Natural killer cell (primary cell): ENCODE measurements around the gene TCOF1. TPM values are rescaled to one million over a fixed set of nuclear protein-coding genes. Genes with fewer than 3 reads are reported as not detected.
A peak's percentile ranks its signal among the peaks of the same experiment; 100 is the strongest.

Source experiments
- ATAC-seq, 3 donors: fragments of 150-1000 bp in 2 of 3; fragments of 200-7000 bp in 1 of 3; cut with Tn5 transposase; 1 replicate in 1 of 3; 2 replicates in 2 of 3; pipeline ENCODE4 v1.10.0; 2021; ENCODE audit warnings: mild to moderate bottlenecking in 2 of 3, moderate library complexity in 2 of 3
- DNase-seq, 2 donors: peaks; one replicate each; pipeline versions ENCODE4 v3.0.0 to v3.0.0-alpha.2; 2013 to 2021; ENCODE audit warnings: mixed read lengths in 1 of 2
- H3K27ac ChIP-seq: one replicate; pipeline ENCODE4 v1.5.1; 2013; ENCODE audit warnings: mild to moderate bottlenecking, low read length
- H3K27me3 ChIP-seq: one replicate; pipeline ENCODE4 v1.6.1; 2013; ENCODE audit warnings: low read length; ENCODE audit not compliant: control insufficient read depth, insufficient read depth
- H3K36me3 ChIP-seq: one replicate; pipeline ENCODE4 v1.6.1; 2013; ENCODE audit warnings: low read length; ENCODE audit not compliant: control insufficient read depth, insufficient read depth
- H3K4me1 ChIP-seq: one replicate; pipeline ENCODE4 v1.6.1; 2013; ENCODE audit warnings: low read length; ENCODE audit not compliant: control insufficient read depth, insufficient read depth
- H3K4me3 ChIP-seq: one replicate; pipeline ENCODE4 v1.5.1; 2013; ENCODE audit warnings: low read length
- H3K9me3 ChIP-seq: one replicate; pipeline ENCODE4 v1.6.1; 2013; ENCODE audit warnings: low read length; ENCODE audit not compliant: control insufficient read depth, insufficient read depth
- H3K27ac Mint-ChIP-seq, 2 donors: one replicate each; pipeline ENCODE4 v1.8.0; 2022; ENCODE audit warnings: mild to moderate bottlenecking in 2 of 2, mixed read lengths in 2 of 2, moderate library complexity in 1 of 2
- H3K27me3 Mint-ChIP-seq, 2 donors: one replicate each; pipeline ENCODE4 v1.8.0; 2022; ENCODE audit warnings: low read depth in 2 of 2, mixed read lengths in 2 of 2
- H3K36me3 Mint-ChIP-seq: one replicate; pipeline ENCODE4 v1.8.0; 2022; ENCODE audit warnings: mixed read lengths
- H3K4me1 Mint-ChIP-seq, 2 donors: one replicate each; pipeline ENCODE4 v1.8.0; 2022; ENCODE audit warnings: mixed read lengths in 2 of 2
- H3K4me3 Mint-ChIP-seq: one replicate; pipeline ENCODE4 v1.8.0; 2022; ENCODE audit warnings: mild to moderate bottlenecking, moderate library complexity, mixed read lengths
- H3K9me3 Mint-ChIP-seq, 2 donors: one replicate each; pipeline ENCODE4 v1.8.0; 2022; ENCODE audit warnings: mixed read lengths in 2 of 2
- CTCF ChIP-seq: fragments of 200-600 bp; IDR thresholded peaks from one replicate; pipeline ENCODE4 v1.8.0; 2022; ENCODE audit warnings: antibody characterized with exemption
- WGBS: methylation state at CpG from one replicate; pipeline ENCODE4 v1.1.7; 2013; ENCODE audit warnings: missing lambda C conversion rate; ENCODE audit not compliant: insufficient coverage; 5-methylcytosine and 5-hydroxymethylcytosine counted together
- intact Hi-C: fragments of 100-400 bp; cut with micrococcal nuclease; formaldehyde crosslinking; loops from one replicate; pipeline ENCODE4 v1.14.2; 2022
- total RNA-seq, 4 donors: library from RNA; stranded (reverse); fragments of 120-200 nt in 1 of 4; gene quantifications; one replicate each; pipeline versions ENCODE4 v1.2.3 to v1.2.4, GENCODE V29; 2013 to 2022

The TCOF1 gene
- total RNA-seq, 3 donors from 2014 or later (not counting 1 experiment from before 2014, with no cell fraction given), result 51.5 to 62.6 (median 51.7) TPM

GRCh38 chr5:150431048-150431447 is 73.6 kb downstream of the TCOF1 start:
- Mint-ChIP-seq H3K4me1 (peaks cover 4% of the 10 kb centered on the region in 2 donors), H3K36me3 (no peaks in the 10 kb centered on the region), H3K9me3 (no peaks in the 10 kb centered on the region), H3K4me3 (no peak overlapping the region), H3K27me3 (no peaks in the 10 kb centered on the region), H3K27ac (no peak overlapping the region)
- 93% methylated on average over 18 of the region's 18 CpGs for WGBS
- DNase-seq, result no peak
- no peak overlapping the region for H3K4me3 ChIP-seq
- H3K9me3 ChIP-seq, result no peaks in the 10 kb centered on the region
- intact Hi-C loops, result no loop called here
- no peak for TF ChIP-seq CTCF
- peaks cover 15% of the 10 kb centered on the region for H3K4me1 ChIP-seq
- no peak overlapping the region for H3K27ac ChIP-seq
- H3K36me3 ChIP-seq, result no peaks in the 10 kb centered on the region
- ATAC-seq, result no peak
- no peaks in the 10 kb centered on the region for H3K27me3 ChIP-seq

GRCh38 chr5:150431574-150431973 is 74.1 kb downstream of the TCOF1 start:
- Histone ChIP-seq H3K9me3 (no peaks in the 10 kb centered on the region), H3K4me3 (no peak overlapping the region), H3K27ac (no peak overlapping the region), H3K27me3 (no peaks in the 10 kb centered on the region), H3K4me1 (peaks cover 18% of the 10 kb centered on the region), H3K36me3 (no peaks in the 10 kb centered on the region)
- TF ChIP-seq CTCF, result no peak
- no peak for DNase-seq
- Mint-ChIP-seq H3K9me3 (no peaks in the 10 kb centered on the region), H3K4me1 (peaks cover 7% of the 10 kb centered on the region in 2 donors), H3K27ac (no peak overlapping the region), H3K27me3 (no peaks in the 10 kb centered on the region), H3K36me3 (no peaks in the 10 kb centered on the region), H3K4me3 (no peak overlapping the region)
- ATAC-seq, result no peak
- 77% methylated on average over 4 of the region's 4 CpGs for WGBS
- intact Hi-C loops, result no loop called here

DNA sequence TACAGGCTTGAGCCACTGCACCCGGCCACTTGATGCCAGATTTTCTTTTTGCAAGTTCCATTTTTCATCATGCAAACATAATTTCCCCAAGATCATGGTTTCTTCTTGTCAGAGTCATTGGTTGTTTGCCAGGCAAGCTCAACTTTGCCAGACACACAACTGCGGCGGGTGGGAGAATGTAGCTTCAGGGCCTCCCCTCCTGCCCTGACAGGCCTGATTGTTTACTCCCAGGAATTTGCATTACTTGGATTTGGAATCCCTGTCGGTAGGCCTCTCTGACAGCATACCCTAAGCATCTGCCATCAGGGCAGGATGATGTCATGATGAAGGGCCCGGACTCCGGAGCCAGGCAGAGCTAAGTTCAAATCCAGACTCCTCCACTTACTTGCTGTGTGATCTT is 77.0 kb downstream of the TCOF1 start:
- H3K9me3 ChIP-seq, result no peaks in the 10 kb centered on the region
- intact Hi-C loops, result no loop called here
- H3K4me1 ChIP-seq, result peaks cover 15% of the 10 kb centered on the region
- H3K27ac Mint-ChIP-seq, result no peak overlapping the region
- H3K9me3 Mint-ChIP-seq, result no peaks in the 10 kb centered on the region
- no peak overlapping the region for H3K4me3 ChIP-seq
- H3K4me3 Mint-ChIP-seq, result no peak overlapping the region
- no peak for TF ChIP-seq CTCF
- ATAC-seq (no peak), DNase-seq (no peak)
- 96% methylated on average over 6 of the region's 6 CpGs for WGBS
- no peaks in the 10 kb centered on the region for H3K27me3 ChIP-seq
- H3K36me3 ChIP-seq, result no peaks in the 10 kb centered on the region
- H3K27ac ChIP-seq, result no peak overlapping the region
- H3K27me3 Mint-ChIP-seq, result no peaks in the 10 kb centered on the region
- H3K36me3 Mint-ChIP-seq, result no peaks in the 10 kb centered on the region
- peaks cover 7% of the 10 kb centered on the region in 2 donors for H3K4me1 Mint-ChIP-seq

GRCh38 chr5:150436141-150436680 is 78.7 kb downstream of the TCOF1 start:
- no peaks in the 10 kb centered on the region for H3K9me3 ChIP-seq
- H3K27me3 ChIP-seq, result no peaks in the 10 kb centered on the region
- H3K36me3 ChIP-seq, result no peaks in the 10 kb centered on the region
- no peak overlapping the region for H3K4me3 Mint-ChIP-seq
- DNase-seq, result peak; percentile 85 to 96
- H3K36me3 Mint-ChIP-seq, result no peaks in the 10 kb centered on the region
- peaks cover 7 to 11% of the 10 kb centered on the region in 2 donors for H3K4me1 Mint-ChIP-seq
- intact Hi-C loops, result loop anchor here (1.0 to 5.0 kb wide), 6 partner anchors 24 to 306 kb away; partner anchors contain the start of genes CD74 and TCOF1
- no peak overlapping the region for H3K4me3 ChIP-seq
- peak; percentile 89 for TF ChIP-seq CTCF
- peak; percentile 96 to 99 (median 98) for ATAC-seq
- H3K27ac Mint-ChIP-seq, result peak overlapping the region; percentile 52 to 68
- WGBS, result 20% methylated on average over 11 of the region's 13 CpGs
- no peaks in the 10 kb centered on the region for H3K27me3 Mint-ChIP-seq
- H3K27ac ChIP-seq, result no peak overlapping the region
- H3K4me1 ChIP-seq, result peaks cover 7% of the 10 kb centered on the region
- no peaks in the 10 kb centered on the region for H3K9me3 Mint-ChIP-seq
